BJ (cell line): ENCODE data around the gene TMEM131. TPM values are rescaled to one million over a fixed set of nuclear protein-coding genes. Genes with fewer than 3 reads are reported as not detected.

Experiments
- CTCF ChIA-PET: fragments of 350-600 bp; formaldehyde crosslinking; extraction: SDS; loops from one replicate; lab custom pipeline; 2021; ENCODE audit warnings: antibody characterized with exemption, inconsistent platforms; lab: Yijun Ruan, JAX
- POLR2A ChIA-PET: fragments of 300-600 bp; sonication (Branson Sonifier 250); formaldehyde crosslinking; extraction: SDS; loops from one replicate; lab custom pipeline; 2021; ENCODE audit warnings: antibody characterized with exemption; lab: Charles Lee
- DNase-seq: peaks from one replicate; pipeline ENCODE4 v3.0.0-alpha.2; 2011; ENCODE audit warnings: low read depth
- H3K27me3 ChIP-seq: 2 replicates; pipeline ENCODE4 v1.6.0; 2011; ENCODE audit warnings: low read length; ENCODE audit not compliant: control insufficient read depth, insufficient read depth
- H3K36me3 ChIP-seq: 2 replicates; pipeline ENCODE4 v1.5.1; 2011; ENCODE audit warnings: low read length; ENCODE audit not compliant: control insufficient read depth, insufficient read depth
- H3K4me3 ChIP-seq: 2 replicates; pipeline ENCODE4 v1.5.1; 2011; ENCODE audit warnings: low read depth, mild to moderate bottlenecking, control low read depth, low read length
- polyA plus RNA-seq: library from polyadenylated mRNA; depleted of rRNA; stranded (reverse); fragments of >200 nt; gene quantifications from 2 replicates; pipeline ENCODE4 v1.2.3, GENCODE V29; 2011
- TF ChIP-seq, protein P1 (sequence below): IDR thresholded peaks from 2 replicates; pipeline ENCODE4 v1.5.1; 2011; ENCODE audit warnings: low read depth, mild to moderate bottlenecking, control low read depth, inconsistent platforms, low read length, moderate library complexity; ENCODE audit not compliant: insufficient read depth

Gene TMEM131
- polyA plus RNA-seq, 1 experiment: 11.8 TPM

DNA sequence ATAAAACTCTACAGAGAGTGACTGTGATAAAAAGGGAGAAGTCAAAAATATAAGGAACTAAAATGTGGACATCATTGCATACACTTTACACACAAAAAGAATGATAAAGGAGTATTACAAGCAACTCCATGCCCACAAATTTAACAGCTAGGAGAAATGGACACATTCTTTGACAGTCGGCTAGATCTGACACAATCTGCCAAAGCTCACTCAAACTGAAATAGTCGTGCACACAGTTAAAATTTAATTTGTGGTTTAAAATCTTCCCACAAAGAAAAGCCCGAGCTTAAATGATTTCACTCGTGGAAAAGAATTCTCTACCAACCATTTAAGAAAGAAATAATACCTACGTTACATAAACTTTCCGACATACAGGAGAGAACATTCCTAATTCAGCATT, 149.9 kb downstream of the TMEM131 start:
- no peaks in the 10 kb centered on the region for H3K36me3 ChIP-seq
- ChIA-PET POLR2A (interaction anchor here (0.6 kb wide), 1 partner anchor 42 kb away, joined by 3 read pairs; no protein-coding TSS in a partner anchor), CTCF (no interaction called here)
- H3K27me3 ChIP-seq: no peaks in the 10 kb centered on the region
- DNase-seq: no peak
- H3K4me3 ChIP-seq: no peak overlapping the region
- TF ChIP-seq, protein P1, sequence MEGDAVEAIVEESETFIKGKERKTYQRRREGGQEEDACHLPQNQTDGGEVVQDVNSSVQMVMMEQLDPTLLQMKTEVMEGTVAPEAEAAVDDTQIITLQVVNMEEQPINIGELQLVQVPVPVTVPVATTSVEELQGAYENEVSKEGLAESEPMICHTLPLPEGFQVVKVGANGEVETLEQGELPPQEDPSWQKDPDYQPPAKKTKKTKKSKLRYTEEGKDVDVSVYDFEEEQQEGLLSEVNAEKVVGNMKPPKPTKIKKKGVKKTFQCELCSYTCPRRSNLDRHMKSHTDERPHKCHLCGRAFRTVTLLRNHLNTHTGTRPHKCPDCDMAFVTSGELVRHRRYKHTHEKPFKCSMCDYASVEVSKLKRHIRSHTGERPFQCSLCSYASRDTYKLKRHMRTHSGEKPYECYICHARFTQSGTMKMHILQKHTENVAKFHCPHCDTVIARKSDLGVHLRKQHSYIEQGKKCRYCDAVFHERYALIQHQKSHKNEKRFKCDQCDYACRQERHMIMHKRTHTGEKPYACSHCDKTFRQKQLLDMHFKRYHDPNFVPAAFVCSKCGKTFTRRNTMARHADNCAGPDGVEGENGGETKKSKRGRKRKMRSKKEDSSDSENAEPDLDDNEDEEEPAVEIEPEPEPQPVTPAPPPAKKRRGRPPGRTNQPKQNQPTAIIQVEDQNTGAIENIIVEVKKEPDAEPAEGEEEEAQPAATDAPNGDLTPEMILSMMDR: no peak

DNA sequence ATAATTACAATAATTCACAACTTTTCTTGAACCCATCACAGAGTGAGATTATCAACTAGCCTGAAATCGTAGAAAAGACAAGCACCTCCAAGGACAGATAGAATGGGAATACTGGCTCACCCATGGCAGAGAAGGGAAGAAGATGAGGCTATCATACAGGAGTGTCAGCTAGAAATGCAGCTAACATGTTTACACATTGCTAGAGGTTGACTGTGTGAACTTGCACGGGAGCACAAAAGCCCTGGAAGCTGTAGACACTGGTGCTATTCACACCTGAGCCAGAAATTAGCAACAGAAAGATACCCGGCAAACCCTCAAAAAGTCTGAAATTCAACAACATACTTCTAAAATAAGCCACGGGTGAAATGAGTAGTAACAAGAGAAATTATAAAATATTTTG, 150.6 kb downstream of the TMEM131 start:
- ChIA-PET POLR2A (no interaction called here), CTCF (no interaction called here)
- TF ChIP-seq, protein P1: no peak
- no peaks in the 10 kb centered on the region for H3K36me3 ChIP-seq
- DNase-seq: no peak
- no peaks in the 10 kb centered on the region for H3K27me3 ChIP-seq
- H3K4me3 ChIP-seq: no peak overlapping the region

DNA sequence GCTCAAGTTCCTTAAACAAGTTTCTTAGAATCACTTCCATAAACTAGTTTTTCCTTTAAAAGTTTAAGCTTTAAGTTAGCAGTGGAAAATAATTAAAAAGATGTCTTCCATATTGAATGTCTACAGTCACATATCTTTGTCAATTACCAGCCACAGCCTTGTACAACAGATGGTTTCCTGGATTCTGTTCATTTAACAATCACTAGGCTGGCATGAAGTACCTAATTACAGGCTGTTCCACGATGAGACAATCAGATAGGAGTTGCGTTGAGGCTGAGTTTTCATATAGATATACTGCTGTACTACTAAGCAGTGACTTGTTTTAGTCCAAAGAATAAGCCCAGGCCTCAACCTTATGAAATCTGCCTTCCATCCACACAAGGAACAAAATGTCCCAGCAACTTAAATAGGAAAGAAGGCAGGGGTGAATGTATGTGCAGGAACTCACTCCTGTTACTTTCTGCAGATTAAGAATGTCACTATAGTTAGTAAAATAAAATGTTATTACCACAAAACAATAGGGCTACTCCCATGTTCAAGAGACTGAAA, 151.4 kb downstream of the TMEM131 start:
- no peak for DNase-seq
- ChIA-PET CTCF (interaction anchor here (0.8 kb wide), 1 partner anchor 25 kb away, joined by 4 read pairs; no protein-coding TSS in a partner anchor), POLR2A (no interaction called here)
- TF ChIP-seq, protein P1: no peak
- Histone ChIP-seq H3K4me3 (no peak overlapping the region), H3K27me3 (no peaks in the 10 kb centered on the region), H3K36me3 (no peaks in the 10 kb centered on the region)

DNA sequence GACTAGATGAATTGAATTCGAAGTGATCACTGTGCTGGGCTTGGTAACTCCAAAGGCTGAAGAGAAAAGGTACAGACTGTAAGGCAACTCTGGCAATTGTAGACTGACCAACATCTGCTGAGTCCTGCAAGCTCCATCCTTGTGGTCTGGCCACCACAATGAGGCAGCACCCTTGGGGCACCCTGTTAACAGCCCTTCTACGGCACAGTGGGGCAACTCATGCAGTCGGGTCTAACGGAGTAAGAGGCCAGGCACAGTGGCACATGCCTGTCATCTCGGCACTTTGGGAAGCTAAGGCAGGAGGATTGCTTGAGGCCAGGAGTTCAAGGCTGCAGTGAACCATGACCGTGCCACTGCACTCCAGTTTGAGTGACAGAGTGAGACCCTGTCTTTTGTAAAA, 155.6 kb downstream of the TMEM131 start:
- ChIA-PET POLR2A (no interaction called here), CTCF (interaction anchor here (0.6 kb wide), 1 partner anchor 8 kb away, joined by 3 read pairs; no protein-coding TSS in a partner anchor)
- TF ChIP-seq, protein P1: no peak
- Histone ChIP-seq H3K27me3 (no peaks in the 10 kb centered on the region), H3K36me3 (no peaks in the 10 kb centered on the region), H3K4me3 (no peak overlapping the region)
- DNase-seq: no peak

DNA sequence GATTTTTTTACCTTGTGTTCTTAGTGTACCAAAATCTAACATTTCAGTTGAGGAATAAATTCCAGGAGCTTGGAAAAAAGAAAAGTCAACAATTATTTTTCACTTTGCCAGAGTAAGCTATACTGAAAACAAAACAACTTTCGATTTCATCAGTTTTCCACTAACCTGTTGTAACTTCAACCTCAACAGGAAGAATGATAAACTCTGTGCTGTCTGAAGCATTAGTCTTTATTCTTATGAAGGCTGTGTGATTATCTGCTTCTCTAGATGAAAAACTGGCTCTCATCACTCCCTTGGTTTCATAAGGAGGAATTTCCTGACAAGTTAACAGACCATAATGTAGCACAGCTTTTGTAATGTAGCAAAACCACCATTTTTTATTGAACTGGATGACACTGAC, 161.1 kb downstream of the TMEM131 start:
- TF ChIP-seq, protein P1: no peak
- no peaks in the 10 kb centered on the region for H3K27me3 ChIP-seq
- POLR2A ChIA-PET: no interaction called here
- H3K4me3 ChIP-seq: no peak overlapping the region
- no peaks in the 10 kb centered on the region for H3K36me3 ChIP-seq
- CTCF ChIA-PET: no interaction called here
- DNase-seq: no peak
